Measurements from ENCODE around the gene IFITM1. TPM values are rescaled to one million over a fixed set of nuclear protein-coding genes. Genes with fewer than 3 reads are reported as not detected.
"Not testable (repeated sequence)": the region's sequence is repeated elsewhere in the genome, so short reads cannot be mapped to it uniquely, and the experiment has no call there.

The IFITM1 gene
- total and polyA plus RNA-seq, 2 of the 13 experiments (the other 11 are each of a cell fraction or from before 2014, with no cell fraction given) = 0.38 to 11.1 TPM

GRCh38 chr11:268716-269145, 45.1 kb upstream of the IFITM1 start (continued):
- TF ChIP-seq FOXK1 (CRISPR knock-in tag; IDR thresholded peaks at IDR 0.05; ENCODE audit: borderline replicate concordance, low read depth) = peak; percentile 42; the same call in 1 of the 2 replicates
- TF ChIP-seq SALL1 (CRISPR knock-in tag; IDR thresholded peaks at IDR 0.05) = peak; percentile 55; the same call in 1 of the 2 replicates
- TF ChIP-seq, protein P1, sequence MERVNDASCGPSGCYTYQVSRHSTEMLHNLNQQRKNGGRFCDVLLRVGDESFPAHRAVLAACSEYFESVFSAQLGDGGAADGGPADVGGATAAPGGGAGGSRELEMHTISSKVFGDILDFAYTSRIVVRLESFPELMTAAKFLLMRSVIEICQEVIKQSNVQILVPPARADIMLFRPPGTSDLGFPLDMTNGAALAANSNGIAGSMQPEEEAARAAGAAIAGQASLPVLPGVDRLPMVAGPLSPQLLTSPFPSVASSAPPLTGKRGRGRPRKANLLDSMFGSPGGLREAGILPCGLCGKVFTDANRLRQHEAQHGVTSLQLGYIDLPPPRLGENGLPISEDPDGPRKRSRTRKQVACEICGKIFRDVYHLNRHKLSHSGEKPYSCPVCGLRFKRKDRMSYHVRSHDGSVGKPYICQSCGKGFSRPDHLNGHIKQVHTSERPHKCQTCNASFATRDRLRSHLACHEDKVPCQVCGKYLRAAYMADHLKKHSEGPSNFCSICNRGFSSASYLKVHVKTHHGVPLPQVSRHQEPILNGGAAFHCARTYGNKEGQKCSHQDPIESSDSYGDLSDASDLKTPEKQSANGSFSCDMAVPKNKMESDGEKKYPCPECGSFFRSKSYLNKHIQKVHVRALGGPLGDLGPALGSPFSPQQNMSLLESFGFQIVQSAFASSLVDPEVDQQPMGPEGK (CRISPR knock-in tag; IDR thresholded peaks at IDR 0.05) = peak; percentile 8; the same call in 1 of the 2 replicates
- peak; percentile 42; the same call in 1 of the 2 replicates for TF ChIP-seq ELF3 (CRISPR knock-in tag; IDR thresholded peaks at IDR 0.05)
- peak; percentile 40; the same call in 1 of the 2 replicates for TF ChIP-seq ELF1 (CRISPR knock-in tag; IDR thresholded peaks at IDR 0.05)
- TF ChIP-seq, protein P2, sequence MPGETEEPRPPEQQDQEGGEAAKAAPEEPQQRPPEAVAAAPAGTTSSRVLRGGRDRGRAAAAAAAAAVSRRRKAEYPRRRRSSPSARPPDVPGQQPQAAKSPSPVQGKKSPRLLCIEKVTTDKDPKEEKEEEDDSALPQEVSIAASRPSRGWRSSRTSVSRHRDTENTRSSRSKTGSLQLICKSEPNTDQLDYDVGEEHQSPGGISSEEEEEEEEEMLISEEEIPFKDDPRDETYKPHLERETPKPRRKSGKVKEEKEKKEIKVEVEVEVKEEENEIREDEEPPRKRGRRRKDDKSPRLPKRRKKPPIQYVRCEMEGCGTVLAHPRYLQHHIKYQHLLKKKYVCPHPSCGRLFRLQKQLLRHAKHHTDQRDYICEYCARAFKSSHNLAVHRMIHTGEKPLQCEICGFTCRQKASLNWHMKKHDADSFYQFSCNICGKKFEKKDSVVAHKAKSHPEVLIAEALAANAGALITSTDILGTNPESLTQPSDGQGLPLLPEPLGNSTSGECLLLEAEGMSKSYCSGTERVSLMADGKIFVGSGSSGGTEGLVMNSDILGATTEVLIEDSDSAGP (CRISPR knock-in tag; IDR thresholded peaks at IDR 0.05; ENCODE audit: borderline replicate concordance) = peak; percentile 35; the same call in 1 of the 2 replicates
- peak; percentile 33; the same call in 1 of the 2 replicates for TF ChIP-seq ARID4A (CRISPR knock-in tag; IDR thresholded peaks at IDR 0.05; ENCODE audit: borderline replicate concordance)
- peak; percentile 20; the same call in 1 of the 2 replicates for TF ChIP-seq ETV5 (CRISPR knock-in tag; IDR thresholded peaks at IDR 0.05; ENCODE audit: borderline replicate concordance)
- peak; percentile 77; the same call in 1 of the 2 replicates for TF ChIP-seq TFAP4 (IDR thresholded peaks at IDR 0.05; ENCODE audit: borderline replicate concordance, low read depth)
- peak; percentile 17 for TF ChIP-seq XRCC5 (optimal IDR thresholded peaks at IDR 0.05; ENCODE audit: low read length)
- TF ChIP-seq HMGXB4 (CRISPR knock-in tag; IDR thresholded peaks at IDR 0.05; ENCODE audit: borderline replicate concordance in 1 of 2, low read depth in 1 of 2) = peak in 1 of 2 experiments; percentile 47; a peak in 2 of 4 replicates
- peak; percentile 48; the same call in 1 of the 2 replicates for TF ChIP-seq FOXP4 (CRISPR knock-in tag; IDR thresholded peaks at IDR 0.05)
- 0 out of 2 replicates have a peak, but pooled peaks have one; percentile 71 for TF ChIP-seq RBAK (CRISPR knock-in tag; IDR thresholded peaks at IDR 0.05)
- not testable (repeated sequence) for TF ChIP-seq FOXP1 (IDR thresholded peaks at IDR 0.05)
- TF ChIP-seq FOXP1 (CRISPR knock-in tag; IDR thresholded peaks at IDR 0.05) = peak; percentile 57; the same call in 1 of the 2 replicates
